ENCODE data around the gene PCLAF.

PCLAF gene

DNA sequence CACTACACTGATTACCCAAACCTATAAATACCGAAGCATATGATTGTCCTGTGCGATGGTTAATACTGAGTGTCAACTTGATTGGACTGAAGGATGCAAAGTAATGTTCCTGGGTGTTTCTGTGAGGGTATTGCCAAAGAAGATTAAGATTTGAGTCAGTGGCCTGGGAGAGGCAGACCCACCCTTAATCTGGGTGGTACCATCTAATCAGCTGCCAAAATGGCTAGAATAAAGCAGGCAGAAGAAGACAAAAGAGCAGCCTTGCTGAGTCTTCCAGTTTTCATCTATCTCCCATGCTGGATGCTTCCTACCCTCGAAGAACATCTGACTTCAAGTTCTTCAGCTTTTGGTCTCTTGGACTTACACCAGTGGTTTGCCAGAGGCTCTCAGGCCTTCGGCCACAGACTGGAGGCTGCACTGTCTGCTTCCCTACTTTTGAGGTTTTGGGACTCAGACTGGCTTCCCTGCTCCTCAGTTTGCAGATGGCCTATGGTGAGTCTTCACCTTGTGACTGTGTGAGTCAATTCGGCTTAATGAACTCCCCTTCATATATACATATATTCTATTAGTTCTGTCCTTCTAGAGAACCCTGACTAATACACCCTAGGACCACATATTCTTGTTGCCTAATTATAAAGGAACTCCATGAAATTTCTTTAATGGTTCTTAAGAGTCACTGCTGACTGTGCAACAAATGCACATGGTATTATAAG, 56.9 kb downstream of the PCLAF start:
- no peak for ATAC-seq (replicated peaks)
- Mint-ChIP-seq H3K4me1 (peaks cover 1 to 6% of the 10 kb centered on the region in 2 donors), H3K27me3 (no peaks in the 10 kb centered on the region), H3K4me3 (no peak overlapping the region), H3K27ac (no peak overlapping the region), H3K9me3 (no peaks in the 10 kb centered on the region), H3K36me3 (no peaks in the 10 kb centered on the region)
- no peak for DNase-seq

DNA sequence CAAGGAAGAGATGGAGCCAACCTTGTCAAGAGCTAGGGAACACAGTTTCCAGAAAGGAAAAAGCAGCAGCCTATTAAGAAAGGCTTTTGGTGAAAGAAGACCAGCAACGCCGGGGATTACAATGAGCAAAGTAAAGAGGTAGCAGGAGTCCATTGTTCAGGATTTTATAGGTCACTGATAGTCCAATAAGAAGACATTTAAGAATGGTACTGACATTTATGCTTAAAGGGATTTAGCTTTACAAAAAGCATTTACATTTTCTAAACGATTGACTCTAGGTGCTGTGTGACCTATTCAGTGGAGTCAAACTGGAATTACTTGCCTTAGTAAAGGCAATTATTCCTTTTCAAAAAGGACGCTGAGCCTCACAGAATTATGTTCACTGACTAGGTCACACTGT, 66.0 kb downstream of the PCLAF start:
- no peak for DNase-seq
- Mint-ChIP-seq H3K4me3 (no peak overlapping the region), H3K9me3 (no peaks in the 10 kb centered on the region), H3K36me3 (peaks cover 3 to 4% of the 10 kb centered on the region in 2 donors), H3K4me1 (peaks cover 6% of the 10 kb centered on the region in 2 donors), H3K27me3 (no peaks in the 10 kb centered on the region), H3K27ac (no peak overlapping the region)
- no peak for ATAC-seq (replicated peaks)

DNA sequence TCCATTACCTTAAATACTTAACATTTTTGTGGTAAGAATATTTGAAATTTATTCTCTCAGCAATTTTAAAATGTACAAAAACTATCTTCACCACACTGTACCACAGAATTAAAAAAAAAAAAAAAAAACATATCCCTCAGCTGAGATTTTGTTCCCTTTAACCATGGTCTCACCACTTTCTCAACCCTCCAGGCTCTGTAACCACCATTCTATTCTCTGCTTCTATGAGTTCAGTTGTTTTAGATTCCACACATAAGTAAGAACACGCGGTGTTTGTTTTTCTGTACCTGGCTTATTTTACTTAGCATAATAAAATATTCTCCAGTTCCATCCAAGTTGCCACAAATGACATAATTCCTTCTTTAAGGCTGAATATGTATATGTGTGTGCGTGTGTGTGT, 66.8 kb downstream of the PCLAF start:
- Mint-ChIP-seq H3K27ac (no peak overlapping the region), H3K36me3 (peaks cover 3 to 4% of the 10 kb centered on the region in 2 donors), H3K4me3 (no peak overlapping the region), H3K9me3 (no peaks in the 10 kb centered on the region), H3K4me1 (peaks cover 6% of the 10 kb centered on the region in 2 donors), H3K27me3 (no peaks in the 10 kb centered on the region)
- ATAC-seq (replicated peaks) = no peak
- DNase-seq = no peak
